GM12872 (cell line): Measurements from ENCODE around the gene DENND2D.

ENCODE experiments used
- TF ChIP-seq, protein P1 (sequence below): IDR thresholded peaks from 3 replicates; pipeline ENCODE4 v1.5.1; 2011; ENCODE audit warnings: low read depth, mild to moderate bottlenecking, low read length, moderate library complexity; ENCODE audit not compliant: insufficient read depth

DENND2D gene

GRCh38 chr1:111139324-111139955 is 61.0 kb downstream of the DENND2D start:
- TF ChIP-seq, protein P1, sequence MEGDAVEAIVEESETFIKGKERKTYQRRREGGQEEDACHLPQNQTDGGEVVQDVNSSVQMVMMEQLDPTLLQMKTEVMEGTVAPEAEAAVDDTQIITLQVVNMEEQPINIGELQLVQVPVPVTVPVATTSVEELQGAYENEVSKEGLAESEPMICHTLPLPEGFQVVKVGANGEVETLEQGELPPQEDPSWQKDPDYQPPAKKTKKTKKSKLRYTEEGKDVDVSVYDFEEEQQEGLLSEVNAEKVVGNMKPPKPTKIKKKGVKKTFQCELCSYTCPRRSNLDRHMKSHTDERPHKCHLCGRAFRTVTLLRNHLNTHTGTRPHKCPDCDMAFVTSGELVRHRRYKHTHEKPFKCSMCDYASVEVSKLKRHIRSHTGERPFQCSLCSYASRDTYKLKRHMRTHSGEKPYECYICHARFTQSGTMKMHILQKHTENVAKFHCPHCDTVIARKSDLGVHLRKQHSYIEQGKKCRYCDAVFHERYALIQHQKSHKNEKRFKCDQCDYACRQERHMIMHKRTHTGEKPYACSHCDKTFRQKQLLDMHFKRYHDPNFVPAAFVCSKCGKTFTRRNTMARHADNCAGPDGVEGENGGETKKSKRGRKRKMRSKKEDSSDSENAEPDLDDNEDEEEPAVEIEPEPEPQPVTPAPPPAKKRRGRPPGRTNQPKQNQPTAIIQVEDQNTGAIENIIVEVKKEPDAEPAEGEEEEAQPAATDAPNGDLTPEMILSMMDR: no peak
